ENCODE results near the gene TBCEL.
"Not testable (repeated sequence)": the region's sequence is repeated elsewhere in the genome, so short reads cannot be mapped to it uniquely, and the experiment has no call there.

Gene TBCEL

DNA sequence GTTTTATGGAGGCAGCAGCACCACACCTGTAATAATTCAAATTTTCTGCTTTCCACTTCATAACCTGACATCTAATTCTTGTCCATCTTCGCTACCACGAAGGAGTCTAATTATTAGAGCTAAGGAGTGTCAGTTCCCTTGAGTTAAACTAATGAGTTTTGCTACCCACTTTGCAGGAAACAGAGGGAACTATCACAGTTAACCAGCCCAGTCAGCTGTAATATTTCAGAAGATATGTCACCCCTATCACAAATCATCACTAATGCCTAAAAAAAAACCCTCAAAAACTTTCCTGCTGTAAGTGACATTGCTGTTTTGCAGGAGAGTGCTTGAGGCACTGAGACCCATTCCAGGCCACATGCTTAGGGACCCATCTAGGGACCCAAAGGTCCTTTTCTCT lies 85.6 kb downstream of the TBCEL start:
- no peak for DNase-seq

DNA sequence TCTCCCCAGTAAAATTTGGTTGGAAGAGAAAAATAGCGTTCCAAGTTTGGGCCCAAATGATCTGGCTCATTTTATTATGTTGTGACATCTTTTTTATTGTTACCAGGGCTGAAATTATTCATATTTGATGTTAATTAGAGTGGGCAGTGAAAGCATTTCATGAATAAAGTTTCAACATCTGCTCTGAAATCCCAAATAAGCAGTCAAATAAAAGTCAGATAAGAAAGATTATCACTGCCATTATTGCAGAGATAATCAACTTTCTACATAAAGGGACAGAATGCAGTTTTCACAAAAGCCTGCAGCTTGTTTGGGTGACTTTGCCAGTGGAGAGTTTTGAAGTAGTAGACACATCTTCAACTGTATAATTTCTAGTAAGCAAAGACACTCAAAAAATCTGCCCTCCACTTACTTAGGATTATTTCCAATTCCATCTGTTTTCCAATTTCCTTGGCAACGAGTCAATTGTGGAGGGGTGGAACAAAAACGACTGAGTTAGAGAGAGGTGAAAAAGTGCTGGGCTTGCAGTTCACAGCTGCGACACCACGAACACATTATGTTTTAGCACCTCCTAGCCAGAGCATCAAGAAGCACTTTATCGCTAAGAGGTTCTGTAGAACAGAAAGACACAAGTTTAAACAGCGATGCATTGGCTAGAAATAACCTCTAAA lies 86.1 kb downstream of the TBCEL start:
- DNase-seq = peak; percentile 93 to 96

DNA sequence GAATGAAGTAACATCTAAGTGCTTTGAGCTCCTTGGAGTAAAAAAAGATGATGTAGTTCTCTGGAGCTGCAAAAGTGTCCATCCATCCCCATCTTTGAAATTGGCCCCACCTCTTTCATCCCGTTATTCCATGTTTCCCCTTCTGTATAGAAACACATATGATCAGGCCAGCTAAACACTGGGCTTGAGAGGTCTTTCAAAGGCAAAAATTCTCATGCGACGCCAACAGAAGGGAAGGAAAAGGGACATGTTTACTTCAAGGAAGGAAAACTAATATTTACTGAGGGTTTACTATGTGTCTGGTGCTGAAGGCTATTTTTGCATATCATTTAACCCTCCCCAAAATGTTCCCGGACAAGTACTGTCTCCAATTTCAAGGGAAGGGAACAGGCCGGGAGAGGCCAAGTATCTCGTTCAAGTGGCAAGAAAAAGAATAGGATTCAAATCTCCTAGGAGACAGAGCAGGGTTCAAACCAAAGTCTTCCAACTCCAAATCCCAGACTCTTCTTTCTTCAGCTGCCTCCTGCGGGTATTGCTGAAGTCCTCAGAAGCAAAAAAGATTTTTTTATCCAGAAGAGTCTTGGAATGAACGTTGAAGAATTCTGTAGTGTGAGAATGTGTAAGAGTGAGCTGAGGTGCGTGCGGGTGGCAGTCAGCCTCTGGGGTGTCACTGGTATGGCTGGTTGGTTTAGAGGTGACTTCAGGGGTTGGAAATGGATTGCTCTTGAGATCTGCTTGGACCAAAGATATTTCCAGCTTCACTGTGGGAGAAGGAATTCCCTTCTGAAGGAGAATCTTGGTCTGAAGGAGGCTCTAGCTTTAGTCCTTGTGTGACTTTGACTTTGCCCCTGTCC lies 87.2 kb downstream of the TBCEL start:
- DNase-seq = peak in 1 of 2 experiments; percentile 52

DNA sequence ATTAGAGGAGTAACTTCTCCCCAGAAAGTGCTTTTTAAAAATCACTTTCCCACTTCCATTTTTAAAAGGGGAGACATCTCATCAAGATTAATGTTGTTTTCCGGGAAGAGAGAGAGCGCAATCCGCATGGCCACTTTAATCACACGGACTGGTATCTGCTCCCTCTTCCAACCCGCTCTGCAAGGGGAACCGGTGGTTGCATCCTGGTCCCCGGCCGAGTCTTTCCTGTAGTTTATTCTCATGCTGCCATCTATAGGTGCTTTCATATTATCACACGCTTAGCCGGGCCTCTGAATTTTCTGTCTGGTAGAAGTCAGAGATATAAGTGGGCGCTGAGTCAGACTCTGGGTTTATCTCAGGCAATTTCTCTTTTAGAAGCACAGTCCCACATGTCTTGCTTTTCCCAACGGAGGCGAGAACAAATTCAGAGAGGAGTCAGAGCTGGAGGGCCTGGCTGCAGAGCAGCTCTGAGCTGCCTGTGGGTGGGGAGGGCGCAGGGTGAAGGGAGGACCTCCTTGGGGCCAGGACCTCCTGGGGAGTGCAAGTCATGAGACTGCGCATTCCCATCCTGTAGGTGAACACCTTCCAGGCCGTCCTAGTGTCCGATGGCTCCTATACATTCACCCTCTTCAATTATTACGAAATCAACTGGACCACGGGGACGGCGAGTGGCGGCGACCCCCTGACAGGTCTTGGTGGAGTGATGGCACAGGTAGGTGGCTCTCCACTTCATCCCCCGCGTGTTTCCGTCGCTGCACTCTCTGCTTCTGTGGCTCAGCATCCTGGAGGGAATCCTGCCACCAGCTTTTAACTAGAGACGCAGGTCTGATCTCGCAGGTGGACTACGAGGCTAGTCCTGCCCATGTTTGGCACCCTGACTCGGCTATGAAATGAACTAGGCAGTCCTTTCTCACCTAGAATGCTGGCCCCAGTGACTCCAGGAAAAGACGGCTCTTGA lies 88.9 kb downstream of the TBCEL start:
- DNase-seq = peak; percentile 49 to 75

DNA sequence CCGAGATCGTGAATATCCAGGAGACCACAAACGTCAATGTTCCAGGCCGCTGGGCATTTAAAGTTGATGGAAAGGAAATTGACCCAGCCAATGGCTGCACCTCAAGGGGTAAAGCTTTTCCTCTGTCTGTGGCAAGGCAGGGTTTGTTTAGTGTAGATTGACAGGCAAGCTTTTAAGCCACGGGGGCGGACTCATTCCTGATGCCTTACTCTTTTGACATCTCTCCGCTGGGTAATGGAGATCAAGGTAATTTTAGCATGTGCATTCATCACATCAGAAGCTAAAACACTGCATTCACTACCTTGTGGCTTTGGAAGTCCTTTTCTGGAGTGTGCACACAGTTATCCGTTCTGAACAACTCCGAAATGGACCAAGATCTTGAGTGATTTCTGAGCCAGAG lies 89.7 kb downstream of the TBCEL start:
- no peak for DNase-seq

DNA sequence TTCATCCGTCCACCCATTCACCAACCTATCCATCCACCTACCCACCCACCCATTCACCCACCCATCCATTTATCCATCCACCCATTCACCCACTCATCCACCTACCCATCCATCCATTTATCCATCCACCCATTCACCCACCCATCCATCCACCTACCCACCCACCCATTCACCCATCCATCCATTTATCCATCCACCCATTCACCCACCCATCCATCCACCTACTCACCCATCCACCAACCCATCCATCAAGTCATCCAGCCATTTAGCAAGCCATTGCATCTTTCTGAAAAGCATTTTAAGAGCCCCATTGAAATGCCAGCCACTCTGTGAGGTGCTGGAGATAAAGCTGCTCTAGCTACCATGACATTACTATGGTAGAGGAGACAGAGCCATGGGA lies 91.1 kb downstream of the TBCEL start:
- not testable (repeated sequence) for DNase-seq

DNA sequence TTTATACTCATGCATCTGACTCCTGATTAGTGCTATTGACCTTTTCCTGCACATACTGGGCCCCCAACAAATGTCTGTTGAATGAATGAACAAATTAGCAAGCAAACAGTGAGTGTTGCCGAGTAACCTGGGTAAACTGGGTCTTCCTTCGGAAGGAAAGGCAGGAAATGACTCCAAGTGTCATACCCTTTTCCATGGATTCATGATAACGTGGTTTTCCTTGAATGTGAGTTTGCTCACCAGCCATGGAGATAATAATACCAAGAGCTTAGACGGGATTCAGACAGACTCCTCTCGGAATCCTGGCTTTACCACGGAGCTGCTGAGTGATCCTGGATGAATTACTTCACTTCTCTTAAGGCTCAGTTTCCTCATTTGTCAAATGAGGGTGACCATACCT lies 93.9 kb downstream of the TBCEL start:
- DNase-seq = no peak

DNA sequence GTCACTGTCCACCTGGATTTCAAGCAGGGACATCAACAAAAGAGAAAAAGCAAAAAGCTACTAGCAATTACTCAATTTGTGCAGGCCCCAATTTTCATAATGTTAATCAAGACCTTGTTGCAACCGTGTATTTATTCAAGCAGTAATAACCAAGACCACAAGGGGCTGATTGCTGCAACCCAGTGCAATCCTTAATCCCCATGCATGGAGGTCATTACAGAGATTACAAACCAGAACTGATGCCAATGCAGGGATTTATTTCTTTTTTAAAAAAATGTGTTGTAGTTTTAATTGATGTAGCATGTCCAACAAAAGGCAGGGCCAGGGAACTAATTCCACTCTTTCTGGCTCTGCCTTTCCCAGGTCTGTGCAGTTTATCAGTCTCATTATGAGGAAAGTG lies 95.5 kb downstream of the TBCEL start:
- peak in 1 of 2 experiments; percentile 18 for DNase-seq

DNA sequence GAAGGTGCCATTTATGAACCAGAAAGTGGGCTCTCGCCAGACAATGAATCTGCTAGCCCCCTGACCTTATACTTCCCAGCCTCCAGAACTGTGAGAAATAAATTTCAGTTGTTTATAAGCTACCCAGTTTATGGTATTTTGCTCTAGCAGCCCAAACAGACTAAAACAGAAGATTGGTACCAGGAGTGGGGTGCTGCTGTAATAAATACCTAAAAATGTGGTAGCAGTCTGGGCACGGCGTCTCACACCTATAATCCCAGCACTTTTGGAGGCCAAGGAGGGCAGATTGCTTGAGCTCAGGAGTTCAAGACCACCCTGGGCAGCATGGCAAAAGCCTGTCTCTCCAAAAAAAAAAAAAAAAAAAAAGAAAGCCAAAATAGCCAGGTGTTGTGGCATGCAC lies 98.4 kb downstream of the TBCEL start:
- no peak for DNase-seq

DNA sequence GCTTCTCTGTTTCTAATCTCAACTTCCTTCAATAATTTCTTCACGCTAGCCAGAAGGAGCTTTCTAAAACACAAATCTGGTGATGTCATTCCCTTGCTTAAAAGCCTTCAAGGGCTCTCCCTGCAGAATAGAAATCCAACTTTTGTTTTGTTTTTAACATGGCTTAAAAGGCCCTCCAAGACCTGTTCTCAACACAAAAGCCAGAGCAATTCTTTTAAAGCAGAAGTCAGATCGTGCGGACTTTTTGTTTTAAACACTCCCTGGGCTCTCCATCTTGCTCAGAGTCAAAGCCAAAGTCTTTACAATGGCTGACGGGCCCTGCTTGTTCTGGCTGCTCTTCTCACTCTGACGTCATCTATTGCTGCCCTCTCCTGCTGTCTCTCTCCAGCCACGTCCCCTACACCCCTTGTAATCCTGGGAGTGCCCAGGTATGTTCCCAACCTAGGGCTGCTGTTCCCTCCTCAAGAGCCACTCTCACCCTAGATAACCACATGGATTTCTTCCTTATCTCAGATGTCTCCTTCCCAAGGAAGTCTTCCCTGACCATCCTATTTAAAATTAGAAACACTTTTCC lies 99.7 kb downstream of the TBCEL start:
- DNase-seq = no peak

DNA sequence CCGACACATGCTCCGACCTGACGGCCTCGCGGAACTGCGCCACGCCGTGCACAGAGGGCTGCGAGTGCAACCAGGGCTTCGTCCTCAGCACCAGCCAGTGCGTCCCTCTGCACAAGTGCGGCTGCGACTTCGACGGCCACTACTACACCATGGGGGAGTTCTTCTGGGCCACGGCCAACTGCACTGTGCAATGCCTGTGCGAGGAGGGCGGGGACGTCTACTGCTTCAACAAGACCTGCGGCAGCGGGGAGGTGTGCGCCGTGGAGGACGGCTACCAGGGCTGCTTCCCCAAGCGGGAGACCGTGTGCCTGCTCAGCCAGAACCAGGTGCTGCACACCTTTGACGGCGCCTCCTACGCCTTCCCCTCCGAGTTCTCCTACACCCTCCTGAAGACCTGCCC lies 103.9 kb downstream of the TBCEL start:
- no peak for DNase-seq

DNA sequence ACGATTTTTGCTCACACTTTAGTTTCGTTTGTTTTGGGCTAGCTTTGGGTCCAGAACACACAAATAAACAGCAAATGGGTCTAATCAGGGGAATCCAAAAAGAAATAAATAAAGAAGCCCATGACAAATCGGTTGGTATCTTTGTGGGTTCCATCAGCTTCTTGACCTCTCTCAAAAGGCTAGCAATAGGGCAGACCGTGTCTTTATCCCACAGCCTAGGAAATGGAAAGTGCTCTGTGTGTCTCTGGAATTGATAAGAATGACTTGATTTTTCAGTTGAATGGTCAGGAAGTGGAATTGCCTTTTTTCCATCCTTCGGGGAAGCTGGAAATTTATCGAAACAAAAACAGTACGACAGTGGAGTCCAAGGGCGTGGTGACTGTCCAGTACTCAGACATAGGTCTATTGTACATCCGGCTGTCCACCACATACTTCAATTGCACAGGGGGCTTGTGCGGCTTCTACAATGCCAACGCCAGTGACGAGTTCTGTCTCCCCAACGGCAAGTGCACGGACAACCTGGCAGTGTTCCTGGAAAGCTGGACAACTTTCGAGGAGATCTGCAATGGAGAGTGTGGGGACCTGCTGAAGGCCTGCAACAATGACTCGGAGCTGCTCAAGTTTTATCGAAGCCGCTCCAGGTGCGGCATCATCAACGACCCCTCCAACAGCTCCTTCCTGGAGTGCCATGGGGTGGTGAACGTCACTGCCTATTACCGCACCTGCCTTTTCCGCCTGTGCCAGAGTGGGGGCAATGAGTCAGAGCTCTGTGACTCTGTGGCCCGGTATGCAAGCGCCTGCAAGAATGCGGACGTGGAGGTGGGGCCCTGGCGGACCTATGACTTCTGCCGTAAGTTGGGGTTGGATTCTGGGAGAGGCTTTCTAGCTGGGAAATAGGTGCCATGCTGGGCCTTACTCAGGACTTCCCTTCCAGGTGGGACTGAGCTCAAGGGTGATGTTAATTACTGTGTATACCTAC lies 105.7 kb downstream of the TBCEL start:
- DNase-seq = no peak

DNA sequence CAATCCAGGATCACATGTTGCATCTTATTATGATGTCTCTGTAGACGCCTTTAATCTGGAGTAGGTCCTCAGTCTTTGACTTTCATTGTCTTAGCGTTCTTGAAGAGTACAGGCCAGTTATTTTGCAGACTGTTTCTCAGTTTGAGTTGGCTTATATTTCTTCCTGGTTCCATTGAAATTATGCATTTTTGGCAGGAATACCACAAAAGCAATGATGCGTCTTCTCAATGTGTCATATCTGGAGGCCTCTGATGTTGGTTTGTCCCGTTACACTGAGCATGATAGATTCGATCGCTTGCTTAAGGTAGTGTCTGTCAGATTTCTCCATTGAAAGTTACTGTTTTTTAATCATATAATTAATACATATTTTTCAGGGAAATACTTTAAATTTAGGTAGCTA lies 107.8 kb downstream of the TBCEL start:
- no peak for DNase-seq

DNA sequence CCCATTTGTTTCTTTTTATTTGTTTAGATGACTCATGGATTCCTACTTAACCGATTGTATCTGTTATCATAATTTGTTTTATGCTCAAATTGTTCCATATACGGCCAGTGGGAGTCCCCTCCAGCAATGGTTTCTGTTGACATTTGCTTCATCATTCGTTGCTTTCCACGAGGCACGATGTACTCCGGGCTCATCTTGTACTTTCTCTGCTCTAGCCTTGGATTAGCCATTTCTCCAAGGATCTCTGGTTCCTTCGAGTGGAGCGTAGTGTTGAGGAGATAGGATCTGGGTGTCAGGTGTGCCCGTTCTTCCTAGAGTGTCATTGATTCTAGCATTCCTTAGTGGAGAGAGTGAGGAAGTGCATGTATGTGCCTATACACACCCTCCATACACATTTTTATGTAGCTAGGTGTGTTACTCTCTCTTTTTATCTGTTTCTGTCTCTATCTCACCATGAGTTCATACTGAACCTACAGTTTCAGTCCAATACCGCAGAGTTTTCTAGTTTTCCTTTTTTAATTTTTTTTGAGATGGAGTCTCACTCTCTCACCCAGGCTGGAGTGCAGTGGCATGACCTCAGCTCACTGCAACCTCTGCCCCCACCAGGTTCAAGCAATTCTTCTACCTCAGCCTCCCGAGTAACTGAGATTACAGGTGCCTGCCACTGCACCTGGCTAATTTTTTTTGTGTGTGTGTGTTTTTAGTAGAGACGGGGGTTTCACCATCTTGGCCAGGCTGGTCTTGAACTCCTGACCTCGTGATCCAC lies 108.5 kb downstream of the TBCEL start:
- no peak for DNase-seq

DNA sequence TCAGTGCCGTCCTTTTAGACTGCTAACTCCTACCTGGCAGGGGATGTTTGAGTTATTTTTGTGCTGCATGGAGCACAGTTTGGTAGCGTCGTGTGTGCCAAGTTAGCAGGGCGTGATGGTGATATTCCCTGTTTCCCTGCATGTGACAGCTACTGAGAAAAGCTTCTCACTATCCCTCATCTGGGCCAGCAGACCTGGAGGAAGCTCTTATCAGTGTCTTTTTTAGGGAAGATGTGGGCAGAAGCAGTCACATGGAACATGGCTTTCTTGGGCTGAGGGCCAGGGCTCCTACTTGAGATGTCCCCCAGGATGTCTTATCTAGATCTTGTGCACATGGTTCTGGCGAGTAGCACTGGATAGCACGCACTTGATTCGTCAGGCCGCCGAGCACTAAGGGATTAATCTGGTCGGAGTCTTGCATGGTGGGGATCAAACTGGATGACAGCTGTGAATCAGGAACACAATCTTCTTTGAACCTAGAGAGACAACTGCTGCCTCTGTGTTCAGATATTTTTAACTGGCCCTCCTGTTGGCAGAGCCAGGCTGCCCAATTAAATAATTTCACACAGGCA lies 110.9 kb downstream of the TBCEL start:
- peak; percentile 35 to 62 for DNase-seq

DNA sequence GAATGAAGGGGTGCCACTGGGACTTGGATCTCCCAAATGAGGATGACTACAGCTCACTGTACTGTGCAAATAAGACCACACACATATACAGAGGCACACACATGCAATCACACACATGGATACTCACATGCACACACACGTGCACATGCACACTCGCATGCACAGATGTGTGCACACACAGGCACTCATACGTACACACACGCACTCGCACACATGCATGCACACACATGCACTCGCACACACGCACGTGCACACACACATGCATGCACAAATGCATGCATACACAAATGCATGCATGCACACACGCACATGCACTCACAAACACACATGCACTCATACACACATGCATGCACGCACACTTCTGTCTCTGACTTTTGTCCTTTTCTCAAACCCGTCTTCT lies 113.1 kb downstream of the TBCEL start:
- DNase-seq = no peak

DNA sequence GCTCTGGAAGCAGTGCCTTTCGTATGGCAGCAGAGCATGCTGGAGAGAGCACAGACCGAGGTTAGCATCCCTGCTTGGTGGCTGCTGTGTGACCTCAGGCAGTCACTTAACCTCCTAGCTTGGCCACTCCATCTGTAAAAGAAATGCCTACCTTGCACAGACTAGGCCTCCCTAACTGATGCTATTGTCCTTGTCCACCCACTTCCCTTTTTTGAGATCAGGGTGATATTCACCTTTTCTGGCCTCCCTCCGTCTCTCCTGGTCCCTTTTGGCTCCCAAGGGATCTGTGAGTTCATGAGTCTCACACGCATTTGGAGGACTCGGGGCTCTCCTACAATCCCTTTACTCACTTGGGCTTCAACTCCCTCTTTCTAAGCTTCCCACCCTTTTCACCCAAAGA lies 114.4 kb downstream of the TBCEL start:
- no peak for DNase-seq

DNA sequence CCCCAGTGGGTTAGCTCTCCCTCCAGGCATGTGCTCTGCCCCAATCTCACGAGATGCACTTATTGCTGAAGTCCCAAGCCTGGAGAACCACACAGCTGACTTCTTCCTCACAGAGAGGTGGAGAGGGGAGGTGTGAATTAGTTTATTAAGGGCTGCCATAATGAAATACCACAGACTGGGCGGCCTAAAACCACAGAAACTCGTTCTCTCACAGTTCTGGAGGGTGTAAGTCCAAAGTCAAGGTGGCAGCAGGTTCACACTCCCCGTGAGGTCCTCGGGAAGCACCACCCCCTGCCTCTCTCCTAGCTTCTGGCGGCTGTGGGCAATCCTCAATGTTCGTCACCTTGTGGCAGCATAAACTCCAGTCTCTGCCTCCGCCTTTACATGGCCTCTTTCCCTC lies 116.5 kb downstream of the TBCEL start:
- DNase-seq = no peak

Measured in NCI-H524 (cell line).